Measurements from ENCODE around the gene HSD17B1. TPM values are rescaled to one million over a fixed set of nuclear protein-coding genes. Genes with fewer than 3 reads are reported as not detected.
A peak's percentile ranks its signal among the peaks of the same experiment; 100 is the strongest.

The HSD17B1 gene
- total and polyA plus RNA-seq, 2 of the 13 experiments (the other 11 are each of a cell fraction or from before 2014, with no cell fraction given), result 0.54 to 0.93 TPM

- TF ChIP-seq HNRNPL (IDR thresholded peaks at IDR 0.05; ENCODE audit: low read depth, low read length) (no peak), MBD4 (IDR thresholded peaks at IDR 0.05; ENCODE audit: borderline replicate concordance, low read length) (no peak), ZC3H4 (CRISPR knock-in tag; IDR thresholded peaks at IDR 0.05; ENCODE audit: borderline replicate concordance) (no peak), ZNF574 (CRISPR knock-in tag; IDR thresholded peaks at IDR 0.05) (peak; percentile 53), ZBED4 (CRISPR knock-in tag; IDR thresholded peaks at IDR 0.05; ENCODE audit: borderline replicate concordance) (no peak; the same call in 1 of the 2 replicates), SOX13 (IDR thresholded peaks at IDR 0.05) (no peak), SOX13 (CRISPR knock-in tag; conservative IDR thresholded peaks at IDR 0.05 in 1 of 2, IDR thresholded peaks at IDR 0.05 in 1 of 2) (no peak), GZF1 (CRISPR knock-in tag; IDR thresholded peaks at IDR 0.05) (no peak), SP2 (CRISPR knock-in tag; IDR thresholded peaks at IDR 0.05) (0 out of 2 replicates have a peak, but pooled peaks have one; percentile 42)
- TF ChIP-seq, protein P1, sequence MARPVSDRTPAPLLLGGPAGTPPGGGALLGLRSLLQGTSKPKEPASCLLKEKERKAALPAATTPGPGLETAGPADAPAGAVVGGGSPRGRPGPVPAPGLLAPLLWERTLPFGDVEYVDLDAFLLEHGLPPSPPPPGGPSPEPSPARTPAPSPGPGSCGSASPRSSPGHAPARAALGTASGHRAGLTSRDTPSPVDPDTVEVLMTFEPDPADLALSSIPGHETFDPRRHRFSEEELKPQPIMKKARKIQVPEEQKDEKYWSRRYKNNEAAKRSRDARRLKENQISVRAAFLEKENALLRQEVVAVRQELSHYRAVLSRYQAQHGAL (CRISPR knock-in tag; IDR thresholded peaks at IDR 0.05; ENCODE audit: not compliant biosample characterization), result peak; percentile 52
- TF ChIP-seq, protein P2, sequence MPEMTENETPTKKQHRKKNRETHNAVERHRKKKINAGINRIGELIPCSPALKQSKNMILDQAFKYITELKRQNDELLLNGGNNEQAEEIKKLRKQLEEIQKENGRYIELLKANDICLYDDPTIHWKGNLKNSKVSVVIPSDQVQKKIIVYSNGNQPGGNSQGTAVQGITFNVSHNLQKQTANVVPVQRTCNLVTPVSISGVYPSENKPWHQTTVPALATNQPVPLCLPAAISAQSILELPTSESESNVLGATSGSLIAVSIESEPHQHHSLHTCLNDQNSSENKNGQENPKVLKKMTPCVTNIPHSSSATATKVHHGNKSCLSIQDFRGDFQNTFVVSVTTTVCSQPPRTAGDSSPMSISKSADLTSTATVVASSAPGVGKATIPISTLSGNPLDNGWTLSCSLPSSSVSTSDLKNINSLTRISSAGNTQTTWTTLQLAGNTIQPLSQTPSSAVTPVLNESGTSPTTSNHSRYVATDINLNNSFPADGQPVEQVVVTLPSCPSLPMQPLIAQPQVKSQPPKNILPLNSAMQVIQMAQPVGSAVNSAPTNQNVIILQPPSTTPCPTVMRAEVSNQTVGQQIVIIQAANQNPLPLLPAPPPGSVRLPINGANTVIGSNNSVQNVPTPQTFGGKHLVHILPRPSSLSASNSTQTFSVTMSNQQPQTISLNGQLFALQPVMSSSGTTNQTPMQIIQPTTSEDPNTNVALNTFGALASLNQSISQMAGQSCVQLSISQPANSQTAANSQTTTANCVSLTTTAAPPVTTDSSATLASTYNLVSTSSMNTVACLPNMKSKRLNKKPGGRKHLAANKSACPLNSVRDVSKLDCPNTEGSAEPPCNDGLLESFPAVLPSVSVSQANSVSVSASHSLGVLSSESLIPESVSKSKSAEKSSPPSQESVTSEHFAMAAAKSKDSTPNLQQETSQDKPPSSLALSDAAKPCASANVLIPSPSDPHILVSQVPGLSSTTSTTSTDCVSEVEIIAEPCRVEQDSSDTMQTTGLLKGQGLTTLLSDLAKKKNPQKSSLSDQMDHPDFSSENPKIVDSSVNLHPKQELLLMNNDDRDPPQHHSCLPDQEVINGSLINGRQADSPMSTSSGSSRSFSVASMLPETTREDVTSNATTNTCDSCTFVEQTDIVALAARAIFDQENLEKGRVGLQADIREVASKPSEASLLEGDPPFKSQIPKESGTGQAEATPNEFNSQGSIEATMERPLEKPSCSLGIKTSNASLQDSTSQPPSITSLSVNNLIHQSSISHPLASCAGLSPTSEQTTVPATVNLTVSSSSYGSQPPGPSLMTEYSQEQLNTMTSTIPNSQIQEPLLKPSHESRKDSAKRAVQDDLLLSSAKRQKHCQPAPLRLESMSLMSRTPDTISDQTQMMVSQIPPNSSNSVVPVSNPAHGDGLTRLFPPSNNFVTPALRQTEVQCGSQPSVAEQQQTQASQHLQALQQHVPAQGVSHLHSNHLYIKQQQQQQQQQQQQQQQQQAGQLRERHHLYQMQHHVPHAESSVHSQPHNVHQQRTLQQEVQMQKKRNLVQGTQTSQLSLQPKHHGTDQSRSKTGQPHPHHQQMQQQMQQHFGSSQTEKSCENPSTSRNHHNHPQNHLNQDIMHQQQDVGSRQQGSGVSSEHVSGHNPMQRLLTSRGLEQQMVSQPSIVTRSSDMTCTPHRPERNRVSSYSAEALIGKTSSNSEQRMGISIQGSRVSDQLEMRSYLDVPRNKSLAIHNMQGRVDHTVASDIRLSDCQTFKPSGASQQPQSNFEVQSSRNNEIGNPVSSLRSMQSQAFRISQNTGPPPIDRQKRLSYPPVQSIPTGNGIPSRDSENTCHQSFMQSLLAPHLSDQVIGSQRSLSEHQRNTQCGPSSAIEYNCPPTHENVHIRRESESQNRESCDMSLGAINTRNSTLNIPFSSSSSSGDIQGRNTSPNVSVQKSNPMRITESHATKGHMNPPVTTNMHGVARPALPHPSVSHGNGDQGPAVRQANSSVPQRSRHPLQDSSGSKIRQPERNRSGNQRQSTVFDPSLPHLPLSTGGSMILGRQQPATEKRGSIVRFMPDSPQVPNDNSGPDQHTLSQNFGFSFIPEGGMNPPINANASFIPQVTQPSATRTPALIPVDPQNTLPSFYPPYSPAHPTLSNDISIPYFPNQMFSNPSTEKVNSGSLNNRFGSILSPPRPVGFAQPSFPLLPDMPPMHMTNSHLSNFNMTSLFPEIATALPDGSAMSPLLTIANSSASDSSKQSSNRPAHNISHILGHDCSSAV (CRISPR knock-in tag; IDR thresholded peaks at IDR 0.05; ENCODE audit: borderline replicate concordance), result no peak
These were observed 21.0 kb upstream of the HSD17B1 start (continued) for GRCh38 chr17:42531455-42532354.
